CD4-positive, alpha-beta T cell treated with Interleukin-21 for 1 hour (primary cell): ENCODE measurements around the gene DAB1.

Experiments used
- DNase-seq: peaks from one replicate; pipeline ENCODE4 v3.0.0-alpha.2; 2020

The DAB1 gene

GRCh38 chr1:57063406-57064125 is 360.3 kb downstream of the DAB1 start:
- no peak for DNase-seq

- no peak for DNase-seq
Measured at GRCh38 chr1:57061369-57061768, 362.5 kb downstream of the DAB1 start.

- no peak for DNase-seq
Measured at GRCh38 chr1:57060451-57060850, 363.4 kb downstream of the DAB1 start.

- no peak for DNase-seq
Measured at GRCh38 chr1:57058652-57059501, 365.0 kb downstream of the DAB1 start.

- no peak for DNase-seq
Measured at GRCh38 chr1:57048856-57049255, 375.0 kb downstream of the DAB1 start.

GRCh38 chr1:57046462-57046861 is 377.4 kb downstream of the DAB1 start:
- no peak for DNase-seq

GRCh38 chr1:57041901-57042300 is 382.0 kb downstream of the DAB1 start:
- DNase-seq = no peak

GRCh38 chr1:57040811-57041210 is 383.0 kb downstream of the DAB1 start:
- no peak for DNase-seq

- DNase-seq = no peak
Measured at GRCh38 chr1:57036641-57037579, 386.9 kb downstream of the DAB1 start.

- no peak for DNase-seq
Measured at GRCh38 chr1:57034713-57035112, 389.1 kb downstream of the DAB1 start.

GRCh38 chr1:57033222-57034001 is 390.4 kb downstream of the DAB1 start:
- DNase-seq = no peak

GRCh38 chr1:57026624-57027354 is 397.1 kb downstream of the DAB1 start:
- no peak for DNase-seq

- DNase-seq = no peak
Measured at GRCh38 chr1:57024855-57025254, 399.0 kb downstream of the DAB1 start.

GRCh38 chr1:57024428-57024827 is 399.4 kb downstream of the DAB1 start:
- no peak for DNase-seq

- DNase-seq = no peak
Measured at GRCh38 chr1:57020216-57020615, 403.6 kb downstream of the DAB1 start.

GRCh38 chr1:57019236-57019839 is 404.5 kb downstream of the DAB1 start:
- DNase-seq = no peak

GRCh38 chr1:57018119-57018518 is 405.7 kb downstream of the DAB1 start:
- no peak for DNase-seq

- DNase-seq = no peak
Measured at GRCh38 chr1:57017717-57018116, 406.1 kb downstream of the DAB1 start.

GRCh38 chr1:57017200-57017599 is 406.7 kb downstream of the DAB1 start:
- no peak for DNase-seq

- DNase-seq = no peak
Measured at GRCh38 chr1:57015071-57015470, 408.8 kb downstream of the DAB1 start.

GRCh38 chr1:57013522-57013921 is 410.3 kb downstream of the DAB1 start:
- no peak for DNase-seq
